ENCODE results near the gene TTK. TPM values are rescaled to one million over a fixed set of nuclear protein-coding genes. Genes with fewer than 3 reads are reported as not detected.
A peak's percentile ranks its signal among the peaks of the same experiment; 100 is the strongest.

TTK gene
- total RNA-seq (1 to 10 TPM; 1.5 to 5.9 (median 2.6) TPM), polyA plus RNA-seq (1 to 10 TPM in 2 of 3 donors, under 1 TPM in 1; 0.74 to 2.8 (median 1.2) TPM)
- long read RNA-seq, donor 1, partial matches to known transcripts = 0 of 1 reads
- long read RNA-seq, donor 1, other reads (novel, unspliced or antisense) = 0 of 1 reads
- long read RNA-seq, donor 2 = 0 reads

DNA sequence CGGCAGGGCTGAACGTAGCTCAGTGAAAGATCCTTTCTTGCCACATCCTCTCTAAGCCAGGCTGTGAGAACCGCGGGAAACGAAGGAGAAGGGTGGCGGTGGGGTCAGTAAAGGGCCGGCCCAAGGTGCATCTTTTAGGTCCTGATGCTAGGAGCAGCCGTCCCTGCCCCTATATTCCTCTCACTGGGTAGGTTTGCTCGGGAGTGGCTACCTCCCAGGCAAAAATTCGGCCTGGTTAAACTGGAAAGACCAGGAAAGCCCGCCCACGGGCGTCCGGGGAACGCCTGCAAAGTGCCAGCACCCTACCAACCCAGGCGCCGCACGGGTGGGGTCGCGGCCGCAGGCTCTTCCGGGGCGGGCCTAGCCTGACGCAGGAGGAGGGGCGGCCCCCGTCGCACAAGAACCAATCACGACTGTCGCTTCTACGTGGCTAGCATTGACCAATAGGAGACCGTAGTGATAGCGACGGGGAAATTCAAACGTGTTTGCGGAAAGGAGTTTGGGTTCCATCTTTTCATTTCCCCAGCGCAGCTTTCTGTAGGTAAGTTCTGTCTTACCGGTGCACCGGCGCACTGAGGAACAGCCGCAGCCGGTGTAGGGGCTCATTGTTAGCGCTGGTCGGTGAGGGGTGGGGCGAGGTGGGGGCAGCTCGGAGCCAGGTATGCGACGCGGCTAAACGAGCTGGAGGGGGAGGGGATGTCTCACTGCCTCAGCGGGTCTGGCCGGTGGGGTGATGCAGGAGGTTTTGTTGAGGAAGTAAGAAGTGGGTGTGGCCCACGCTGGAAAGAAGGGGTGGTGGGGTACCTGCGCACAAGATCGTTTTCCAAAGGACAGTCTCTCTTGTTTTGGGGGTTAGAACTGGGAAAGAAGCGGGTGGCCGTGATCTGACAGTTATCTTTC is at the start of gene TTK:
TTK (plus strand) TSS at position 477 of the 900 bp plus-strand sequence. CDS start 1,195 bp downstream, outside the sequence.
- intact Hi-C loops (cut with DNase I; ENCODE audit: low total_unique reads) = no loop called here
- H3K36me3 ChIP-seq = no peaks in the 10 kb centered on the region
- H3K9me3 ChIP-seq = no peaks in the 10 kb centered on the region
- peaks cover 3 to 24% (median 14%) of the 10 kb centered on the region in 6 donors for H3K4me1 ChIP-seq
- no peak for TF ChIP-seq POLR2A (IDR thresholded peaks at IDR 0.05)
- TF ChIP-seq, protein P1, sequence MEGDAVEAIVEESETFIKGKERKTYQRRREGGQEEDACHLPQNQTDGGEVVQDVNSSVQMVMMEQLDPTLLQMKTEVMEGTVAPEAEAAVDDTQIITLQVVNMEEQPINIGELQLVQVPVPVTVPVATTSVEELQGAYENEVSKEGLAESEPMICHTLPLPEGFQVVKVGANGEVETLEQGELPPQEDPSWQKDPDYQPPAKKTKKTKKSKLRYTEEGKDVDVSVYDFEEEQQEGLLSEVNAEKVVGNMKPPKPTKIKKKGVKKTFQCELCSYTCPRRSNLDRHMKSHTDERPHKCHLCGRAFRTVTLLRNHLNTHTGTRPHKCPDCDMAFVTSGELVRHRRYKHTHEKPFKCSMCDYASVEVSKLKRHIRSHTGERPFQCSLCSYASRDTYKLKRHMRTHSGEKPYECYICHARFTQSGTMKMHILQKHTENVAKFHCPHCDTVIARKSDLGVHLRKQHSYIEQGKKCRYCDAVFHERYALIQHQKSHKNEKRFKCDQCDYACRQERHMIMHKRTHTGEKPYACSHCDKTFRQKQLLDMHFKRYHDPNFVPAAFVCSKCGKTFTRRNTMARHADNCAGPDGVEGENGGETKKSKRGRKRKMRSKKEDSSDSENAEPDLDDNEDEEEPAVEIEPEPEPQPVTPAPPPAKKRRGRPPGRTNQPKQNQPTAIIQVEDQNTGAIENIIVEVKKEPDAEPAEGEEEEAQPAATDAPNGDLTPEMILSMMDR (IDR thresholded peaks at IDR 0.05 in 8 of 11, conservative IDR thresholded peaks at IDR 0.05 in 3 of 11) = peak in 2 of 11 experiments; percentile 10 to 17
- peak; percentile 83 to 93 (median 90) for TF ChIP-seq POLR2AphosphoS5 (IDR thresholded peaks at IDR 0.05)
- peak within 1 kb of the TSS; percentile 52 to 85 (median 64) for H3K4me3 ChIP-seq
- peak; percentile 97 for DNase-seq
- WGBS, 5 donors = 0 to 1% (median 1%) methylated on average over 47 to 56 of the region's 56 CpGs
- no peaks in the 10 kb centered on the region for H3K27me3 ChIP-seq (replicated peaks in 1 of 7)
- H3K27ac ChIP-seq = peak within 1 kb of the TSS; percentile 71 to 93 (median 84)

DNA sequence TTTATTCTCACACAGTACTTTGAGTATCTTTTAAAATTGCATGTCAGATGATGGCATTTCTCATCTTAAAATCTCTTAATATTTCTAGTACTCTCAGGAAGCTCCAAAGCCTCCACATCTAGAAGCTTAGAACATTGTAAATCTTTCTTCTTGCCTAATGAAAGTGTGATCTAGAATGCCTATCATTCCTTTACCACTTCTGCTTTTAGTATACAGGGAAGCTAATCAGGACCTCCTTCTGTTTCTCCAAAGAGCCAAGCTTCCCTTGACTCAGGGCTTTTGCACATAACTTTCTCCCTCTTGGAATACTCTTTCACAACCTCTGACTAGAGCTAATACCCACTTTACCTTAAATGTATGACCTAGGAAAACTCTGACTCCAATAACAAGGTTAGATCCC is 49.6 kb upstream of the TTK start:
- no peaks in the 10 kb centered on the region for H3K9me3 ChIP-seq
- no peaks in the 10 kb centered on the region for H3K36me3 ChIP-seq
- no peaks in the 10 kb centered on the region for H3K4me1 ChIP-seq
- H3K4me3 ChIP-seq = no peak overlapping the region
- no peak for DNase-seq
- H3K27ac ChIP-seq = no peak overlapping the region
- TF ChIP-seq, protein P1 (IDR thresholded peaks at IDR 0.05 in 8 of 11, conservative IDR thresholded peaks at IDR 0.05 in 3 of 11) = no peak
- TF ChIP-seq POLR2AphosphoS5 (IDR thresholded peaks at IDR 0.05) (no peak), POLR2A (IDR thresholded peaks at IDR 0.05) (no peak)
- peaks cover 0 to 11% (median 0%) of the 10 kb centered on the region in 7 donors for H3K27me3 ChIP-seq (replicated peaks in 1 of 7)
- intact Hi-C loops (cut with DNase I; ENCODE audit: low total_unique reads) = no loop called here

DNA sequence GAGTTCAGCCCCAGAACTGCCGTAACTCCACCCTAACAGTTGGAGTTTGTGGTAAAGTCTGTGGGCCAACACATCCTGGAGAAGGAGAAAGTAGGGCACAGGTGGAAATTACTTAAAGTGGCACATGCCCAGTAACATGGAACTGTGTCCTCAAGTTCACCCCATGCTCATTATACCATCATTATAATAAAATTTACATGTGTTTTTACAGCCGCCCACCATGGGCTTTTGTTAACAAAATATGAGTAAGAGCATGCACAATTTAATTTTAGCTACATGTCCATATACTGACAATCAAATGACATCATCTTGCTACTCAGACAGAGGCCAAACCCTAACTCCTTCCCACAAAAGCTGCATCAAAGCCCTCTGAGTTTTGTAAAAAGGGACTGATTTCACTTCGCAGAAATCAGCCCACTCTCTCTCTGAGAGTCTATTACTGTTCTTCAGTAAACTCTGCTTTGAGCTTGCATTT is 39.8 kb upstream of the TTK start:
- H3K27ac ChIP-seq = no peak overlapping the region
- DNase-seq = no peak
- TF ChIP-seq POLR2AphosphoS5 (IDR thresholded peaks at IDR 0.05) (no peak), POLR2A (IDR thresholded peaks at IDR 0.05) (no peak)
- TF ChIP-seq, protein P1 (IDR thresholded peaks at IDR 0.05 in 8 of 11, conservative IDR thresholded peaks at IDR 0.05 in 3 of 11) = no peak
- H3K4me3 ChIP-seq = no peak overlapping the region
- intact Hi-C loops (cut with DNase I; ENCODE audit: low total_unique reads) = no loop called here
- 68 to 81% (median 73%) methylated on average over 3 of the region's 3 CpGs for WGBS, 5 donors
- H3K9me3 ChIP-seq = peaks cover 0 to 39% (median 23%) of the 10 kb centered on the region in 8 donors
- H3K27me3 ChIP-seq (replicated peaks in 1 of 7) = no peaks in the 10 kb centered on the region
- H3K4me1 ChIP-seq = no peaks in the 10 kb centered on the region
- no peaks in the 10 kb centered on the region for H3K36me3 ChIP-seq

DNA sequence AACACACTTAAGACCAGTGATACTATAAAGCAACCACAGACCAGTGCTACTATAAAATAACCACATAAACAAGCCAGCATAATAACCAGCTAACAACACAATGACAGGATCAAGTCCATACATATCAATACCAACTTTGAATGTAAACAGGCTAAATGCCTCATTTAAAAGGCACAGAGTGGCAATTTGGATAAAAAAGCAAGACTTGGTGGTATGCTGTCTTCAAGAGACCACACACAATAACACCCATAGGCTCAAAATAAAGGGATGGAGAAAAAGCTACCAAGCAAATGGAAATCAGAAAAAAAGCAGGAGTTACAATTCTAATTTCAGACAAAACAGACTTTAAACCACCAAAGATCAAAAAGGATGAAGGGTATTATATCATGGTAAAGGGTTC is 37.3 kb upstream of the TTK start:
- H3K4me3 ChIP-seq = no peak overlapping the region
- no peak for DNase-seq
- intact Hi-C loops (cut with DNase I; ENCODE audit: low total_unique reads) = no loop called here

More for the DNA sequence above, 37.3 kb upstream of the TTK start:
- Histone ChIP-seq H3K4me1 (no peaks in the 10 kb centered on the region), H3K36me3 (no peaks in the 10 kb centered on the region), H3K27me3 (replicated peaks in 1 of 7) (no peaks in the 10 kb centered on the region), H3K27ac (no peak overlapping the region), H3K9me3 (peaks cover 3 to 58% (median 40%) of the 10 kb centered on the region in 8 donors)
- TF ChIP-seq POLR2A (IDR thresholded peaks at IDR 0.05) = no peak
- TF ChIP-seq POLR2AphosphoS5 (IDR thresholded peaks at IDR 0.05) = no peak
- TF ChIP-seq, protein P1 (IDR thresholded peaks at IDR 0.05 in 8 of 11, conservative IDR thresholded peaks at IDR 0.05 in 3 of 11) = no peak

All from spleen (tissue), 13 donors.